Retinal pigment epithelial cell (primary cell): ENCODE measurements around the gene ADAMTS12.

ENCODE experiments used
- DNase-seq: peaks from one replicate; pipeline ENCODE4 v3.0.0-alpha.2; 2010; ENCODE audit warnings: low read depth
- H3K4me3 ChIP-seq: 2 replicates; pipeline ENCODE4 v1.5.1; 2011; ENCODE audit warnings: mild to moderate bottlenecking, low read length, control low read depth, moderate library complexity
- TF ChIP-seq, protein P1 (sequence below): conservative IDR thresholded peaks from 2 replicates; pipeline ENCODE4 v1.5.1; 2011; ENCODE audit warnings: low read depth, low read length, control low read depth, inconsistent platforms

Gene ADAMTS12

GRCh38 chr5:33637011-33637410 lies 254.8 kb downstream of the ADAMTS12 start:
- no peak for DNase-seq
- TF ChIP-seq, protein P1, sequence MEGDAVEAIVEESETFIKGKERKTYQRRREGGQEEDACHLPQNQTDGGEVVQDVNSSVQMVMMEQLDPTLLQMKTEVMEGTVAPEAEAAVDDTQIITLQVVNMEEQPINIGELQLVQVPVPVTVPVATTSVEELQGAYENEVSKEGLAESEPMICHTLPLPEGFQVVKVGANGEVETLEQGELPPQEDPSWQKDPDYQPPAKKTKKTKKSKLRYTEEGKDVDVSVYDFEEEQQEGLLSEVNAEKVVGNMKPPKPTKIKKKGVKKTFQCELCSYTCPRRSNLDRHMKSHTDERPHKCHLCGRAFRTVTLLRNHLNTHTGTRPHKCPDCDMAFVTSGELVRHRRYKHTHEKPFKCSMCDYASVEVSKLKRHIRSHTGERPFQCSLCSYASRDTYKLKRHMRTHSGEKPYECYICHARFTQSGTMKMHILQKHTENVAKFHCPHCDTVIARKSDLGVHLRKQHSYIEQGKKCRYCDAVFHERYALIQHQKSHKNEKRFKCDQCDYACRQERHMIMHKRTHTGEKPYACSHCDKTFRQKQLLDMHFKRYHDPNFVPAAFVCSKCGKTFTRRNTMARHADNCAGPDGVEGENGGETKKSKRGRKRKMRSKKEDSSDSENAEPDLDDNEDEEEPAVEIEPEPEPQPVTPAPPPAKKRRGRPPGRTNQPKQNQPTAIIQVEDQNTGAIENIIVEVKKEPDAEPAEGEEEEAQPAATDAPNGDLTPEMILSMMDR, result no peak
- H3K4me3 ChIP-seq, result no peak overlapping the region

- DNase-seq, result no peak
- TF ChIP-seq, protein P1, result no peak
- H3K4me3 ChIP-seq, result no peak overlapping the region
Measured at GRCh38 chr5:33635582-33635981, 256.2 kb downstream of the ADAMTS12 start.

DNA sequence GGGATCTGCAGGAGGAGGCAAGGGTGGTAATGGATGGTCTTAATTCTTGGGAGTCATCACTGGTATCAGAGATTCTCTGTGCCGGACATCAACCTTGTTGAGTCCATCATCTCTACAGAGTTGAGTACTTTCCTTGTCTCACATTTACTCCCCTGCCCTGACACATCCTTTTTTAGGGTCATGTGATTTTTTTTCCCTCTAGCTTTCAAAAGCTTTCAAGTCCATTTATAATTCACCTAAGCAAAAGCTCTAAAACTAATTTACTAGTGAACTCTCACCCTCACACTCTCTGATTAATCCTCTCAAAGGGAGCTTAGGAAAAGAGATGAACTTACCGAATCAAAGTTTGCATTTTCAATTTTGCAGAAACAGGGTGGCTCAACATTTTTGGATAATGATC lies 258.1 kb downstream of the ADAMTS12 start:
- TF ChIP-seq, protein P1, result no peak
- H3K4me3 ChIP-seq, result no peak overlapping the region

GRCh38 chr5:33631786-33632185 lies 260.0 kb downstream of the ADAMTS12 start:
- no peak for DNase-seq
- H3K4me3 ChIP-seq, result no peak overlapping the region
- TF ChIP-seq, protein P1, result no peak

More for the DNA sequence above, 258.1 kb downstream of the ADAMTS12 start:
- DNase-seq, result no peak

GRCh38 chr5:33631139-33631538 lies 260.7 kb downstream of the ADAMTS12 start:
- DNase-seq, result no peak
- TF ChIP-seq, protein P1, result no peak
- no peak overlapping the region for H3K4me3 ChIP-seq

DNA sequence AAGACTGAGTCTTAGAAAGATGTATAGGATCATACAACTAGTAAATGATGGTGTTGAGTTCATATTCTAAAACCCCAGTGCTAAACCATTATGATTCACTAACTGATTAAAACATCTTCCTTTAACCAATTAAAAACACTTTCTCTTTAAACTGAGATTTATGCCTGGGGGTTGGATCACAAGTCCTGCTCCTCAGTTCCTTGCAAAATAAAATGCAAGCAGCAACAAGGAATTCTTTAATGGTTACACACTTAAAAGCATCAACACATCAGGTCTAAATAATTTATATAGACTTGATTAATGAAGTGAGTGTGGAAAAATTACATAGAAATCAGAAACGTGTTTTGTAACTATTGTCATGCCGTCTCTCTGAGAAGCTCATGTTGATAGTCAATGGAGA lies 261.8 kb downstream of the ADAMTS12 start:
- TF ChIP-seq, protein P1, result no peak
- no peak overlapping the region for H3K4me3 ChIP-seq
- no peak for DNase-seq

GRCh38 chr5:33628796-33629195 lies 263.0 kb downstream of the ADAMTS12 start:
- DNase-seq, result no peak
- H3K4me3 ChIP-seq, result no peak overlapping the region
- TF ChIP-seq, protein P1, result no peak
